B cell (primary cell): ENCODE results near the gene GPC5. TPM values are rescaled to one million over a fixed set of nuclear protein-coding genes. Genes with fewer than 3 reads are reported as not detected.

ENCODE experiments used
- ATAC-seq: fragments of 200-7000 bp; cut with Tn5 transposase; one replicate; pipeline ENCODE4 v1.10.0; 2021; ENCODE audit warnings: low read depth, mild to moderate bottlenecking, moderate number of reproducible peaks, moderate library complexity
- CTCF ChIA-PET: fragments of 350-600 bp; sonication (Branson Sonifier 250); formaldehyde crosslinking; loops from one replicate; lab custom pipeline; 2021; ENCODE audit warnings: antibody characterized with exemption, inconsistent platforms; lab: Charles Lee
- POLR2A ChIA-PET: fragments of 350-600 bp; sonication (Branson Sonifier 250); formaldehyde crosslinking; loops from one replicate; lab custom pipeline; 2021; ENCODE audit warnings: antibody characterized with exemption; lab: Charles Lee
- DNase-seq: peaks from one replicate; pipeline ENCODE4 v3.0.0; 2013
- H2AFZ ChIP-seq: 2 replicates; pipeline ENCODE4 v1.6.1; 2012; ENCODE audit warnings: mild to moderate bottlenecking, low read depth, low read length; ENCODE audit not compliant: insufficient read depth, poor library complexity, severe bottlenecking
- H3K27ac ChIP-seq, 2 donors: 1 replicate in 1 of 2; 2 replicates in 1 of 2; pipeline ENCODE4 v1.5.1; 2012 to 2013; ENCODE audit warnings: low read length in 2 of 2, mild to moderate bottlenecking in 2 of 2, moderate library complexity in 1 of 2
- H3K27me3 ChIP-seq, 4 experiments: fragments of 200-600 bp in 1 of 4; sonication (generic) in 1 of 4; replicated peaks in 1 of 4; 1 replicate in 2 of 4; 2 replicates in 2 of 4; pipeline versions ENCODE4 v1.6.1 to v1.7.0; 2013 to 2016; ENCODE audit warnings: low read length in 3 of 4, mild to moderate bottlenecking in 2 of 4, mixed read lengths in 1 of 4, moderate library complexity in 1 of 4; ENCODE audit not compliant: insufficient read depth in 4 of 4, control insufficient read depth in 3 of 4; ENCODE audit errors: control extremely low read depth in 1 of 4
- H3K36me3 ChIP-seq, 2 experiments: replicated peaks in 1 of 2; 1 replicate in 1 of 2; 2 replicates in 1 of 2; pipeline versions ENCODE4 v1.6.1 to v1.7.1; 2013; ENCODE audit warnings: low read length in 1 of 2; ENCODE audit not compliant: insufficient read depth in 2 of 2, control insufficient read depth in 1 of 2; ENCODE audit errors: control extremely low read depth in 1 of 2, extremely low read depth in 1 of 2
- H3K4me1 ChIP-seq, 2 donors: fragments of 200-600 bp in 1 of 2; sonication (generic) in 1 of 2; 1 replicate in 1 of 2; 2 replicates in 1 of 2; pipeline versions ENCODE4 v1.5.1 to v1.6.1; 2013 to 2017; ENCODE audit warnings: low read length in 2 of 2; ENCODE audit not compliant: control insufficient read depth in 2 of 2, insufficient read depth in 2 of 2
- H3K4me2 ChIP-seq: replicated peaks from 2 replicates; pipeline ENCODE3; 2012; ENCODE audit warnings: mild to moderate bottlenecking, low read depth, low read length; ENCODE audit not compliant: poor library complexity, severe bottlenecking
- H3K4me3 ChIP-seq, 5 experiments: fragments of 200-600 bp in 1 of 5; sonication (generic) in 1 of 5; 1 replicate in 3 of 5; 2 replicates in 2 of 5; pipeline versions ENCODE4 v1.5.1 to v1.7.0; 2011 to 2016; ENCODE audit warnings: low read length in 4 of 5, mild to moderate bottlenecking in 4 of 5, low read depth in 2 of 5, control low read depth in 1 of 5, moderate library complexity in 1 of 5; ENCODE audit not compliant: insufficient read depth in 1 of 5; ENCODE audit errors: control extremely low read depth in 1 of 5, extremely low read depth in 1 of 5
- H3K79me2 ChIP-seq: fragments of 200-600 bp; sonication (generic); one replicate; pipeline ENCODE4 v1.6.0; 2016; ENCODE audit warnings: low read length; ENCODE audit not compliant: control insufficient read depth, insufficient read depth
- H3K9ac ChIP-seq: fragments of 200-600 bp; sonication (generic); 2 replicates; pipeline ENCODE4 v1.6.1; 2017; ENCODE audit warnings: mild to moderate bottlenecking, low read length, moderate library complexity
- H3K9me3 ChIP-seq, 3 donors: one replicate each; pipeline versions ENCODE4 v1.6.1 to v1.7.1; 2013; ENCODE audit warnings: low read length in 2 of 3; ENCODE audit not compliant: control insufficient read depth in 2 of 3, insufficient read depth in 1 of 3; ENCODE audit errors: control extremely low read depth in 1 of 3
- H4K20me1 ChIP-seq: 2 replicates; pipeline ENCODE4 v1.6.0; 2012; ENCODE audit warnings: mild to moderate bottlenecking, low read length; ENCODE audit not compliant: insufficient read depth, control insufficient read depth, poor library complexity, severe bottlenecking
- H3K27ac Mint-ChIP-seq: one replicate; pipeline ENCODE4 v1.8.0; 2021; ENCODE audit warnings: mixed read lengths
- H3K27me3 Mint-ChIP-seq: one replicate; pipeline ENCODE4 v1.8.0; 2021; ENCODE audit warnings: mixed read lengths
- H3K4me1 Mint-ChIP-seq: one replicate; pipeline ENCODE4 v1.8.0; 2021; ENCODE audit warnings: mixed read lengths
- H3K4me3 Mint-ChIP-seq: one replicate; pipeline ENCODE4 v1.8.0; 2021; ENCODE audit warnings: mixed read lengths
- H3K9me3 Mint-ChIP-seq: one replicate; pipeline ENCODE4 v1.8.0; 2022; ENCODE audit warnings: mixed read lengths; ENCODE audit not compliant: insufficient read depth
- EZH2 ChIP-seq: IDR thresholded peaks from 2 replicates; pipeline ENCODE4 v1.6.1; 2012; ENCODE audit warnings: borderline replicate concordance, low read depth, mild to moderate bottlenecking, moderate library complexity, low read length; ENCODE audit not compliant: insufficient read depth, poor library complexity, severe bottlenecking
- WGBS: methylation state at CpG from one replicate; pipeline ENCODE4 v1.1.5; 2013; ENCODE audit warnings: missing lambda C conversion rate; ENCODE audit not compliant: insufficient coverage; 5-methylcytosine and 5-hydroxymethylcytosine counted together
- intact Hi-C: fragments of 100-400 bp; cut with micrococcal nuclease; formaldehyde crosslinking; loops from one replicate; pipeline ENCODE4 v1.10.0; 2022
- polyA plus RNA-seq: library from polyadenylated mRNA; depleted of rRNA; stranded (reverse); fragments of >200 nt; gene quantifications from 2 replicates; pipeline ENCODE4 v1.2.3, GENCODE V29; 2012
- total RNA-seq, 2 donors: library from RNA; stranded (reverse); fragments of 120-200 nt in 1 of 2; gene quantifications; 1 replicate in 1 of 2; 2 replicates in 1 of 2; pipeline versions ENCODE4 v1.2.3 to v1.2.4, GENCODE V29; 2013 to 2022
- TF ChIP-seq, protein P1 (sequence below): fragments of 200-600 bp; IDR thresholded peaks from one replicate; pipeline ENCODE4 v1.8.0; 2022; ENCODE audit warnings: antibody characterized with exemption, mild to moderate bottlenecking

GPC5 gene
- total and polyA plus RNA-seq, 2 donors (not counting 1 experiment from before 2014, with no cell fraction given): 0.15 to 0.30 TPM

DNA sequence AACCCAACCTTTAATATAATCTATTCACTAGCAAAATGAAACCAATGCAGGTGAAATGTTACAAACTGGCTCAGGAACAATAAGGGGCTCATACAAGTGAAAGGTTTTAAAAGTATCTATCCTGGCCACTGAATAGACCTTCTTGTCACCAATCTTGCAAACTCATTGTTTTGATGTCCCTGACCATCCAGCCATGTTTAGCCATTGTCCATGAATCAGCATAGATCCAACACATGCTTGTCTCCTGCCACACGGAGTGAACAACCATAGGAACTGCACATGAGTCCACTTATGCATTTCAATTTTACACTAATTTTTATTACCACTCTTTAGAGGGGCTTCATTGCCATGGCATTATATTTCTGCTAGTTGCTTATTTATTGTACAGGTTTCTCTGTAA is 331.4 kb downstream of the GPC5 start:
- Histone ChIP-seq H3K27ac (no peak overlapping the region), H3K4me1 (no peaks in the 10 kb centered on the region), H3K27me3 (no peaks in the 10 kb centered on the region), H3K9ac (no peak overlapping the region), H3K4me3 (no peak overlapping the region), H3K79me2 (no peaks in the 10 kb centered on the region), H3K9me3 (no peaks in the 10 kb centered on the region), H4K20me1 (no peaks in the 10 kb centered on the region), H3K4me2 (no peak overlapping the region), H3K36me3 (no peaks in the 10 kb centered on the region), H2AFZ (no peak overlapping the region)
- TF ChIP-seq EZH2: no peak
- TF ChIP-seq, protein P1, sequence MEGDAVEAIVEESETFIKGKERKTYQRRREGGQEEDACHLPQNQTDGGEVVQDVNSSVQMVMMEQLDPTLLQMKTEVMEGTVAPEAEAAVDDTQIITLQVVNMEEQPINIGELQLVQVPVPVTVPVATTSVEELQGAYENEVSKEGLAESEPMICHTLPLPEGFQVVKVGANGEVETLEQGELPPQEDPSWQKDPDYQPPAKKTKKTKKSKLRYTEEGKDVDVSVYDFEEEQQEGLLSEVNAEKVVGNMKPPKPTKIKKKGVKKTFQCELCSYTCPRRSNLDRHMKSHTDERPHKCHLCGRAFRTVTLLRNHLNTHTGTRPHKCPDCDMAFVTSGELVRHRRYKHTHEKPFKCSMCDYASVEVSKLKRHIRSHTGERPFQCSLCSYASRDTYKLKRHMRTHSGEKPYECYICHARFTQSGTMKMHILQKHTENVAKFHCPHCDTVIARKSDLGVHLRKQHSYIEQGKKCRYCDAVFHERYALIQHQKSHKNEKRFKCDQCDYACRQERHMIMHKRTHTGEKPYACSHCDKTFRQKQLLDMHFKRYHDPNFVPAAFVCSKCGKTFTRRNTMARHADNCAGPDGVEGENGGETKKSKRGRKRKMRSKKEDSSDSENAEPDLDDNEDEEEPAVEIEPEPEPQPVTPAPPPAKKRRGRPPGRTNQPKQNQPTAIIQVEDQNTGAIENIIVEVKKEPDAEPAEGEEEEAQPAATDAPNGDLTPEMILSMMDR: no peak
- ATAC-seq (no peak), DNase-seq (no peak)
- H3K4me1 Mint-ChIP-seq: no peaks in the 10 kb centered on the region
- ChIA-PET CTCF (interaction anchor here (1.4 kb wide), 1 partner anchor 10 kb away, joined by 4 read pairs; no protein-coding TSS in a partner anchor), POLR2A (no interaction called here)
- H3K9me3 Mint-ChIP-seq: peaks cover 2% of the 10 kb centered on the region
- H3K27me3 Mint-ChIP-seq: no peaks in the 10 kb centered on the region
- no peak overlapping the region for H3K27ac Mint-ChIP-seq
- no peak overlapping the region for H3K4me3 Mint-ChIP-seq
- WGBS: no CpG with 5 or more reads among the region's 1 CpG
- intact Hi-C loops: no loop called here

DNA sequence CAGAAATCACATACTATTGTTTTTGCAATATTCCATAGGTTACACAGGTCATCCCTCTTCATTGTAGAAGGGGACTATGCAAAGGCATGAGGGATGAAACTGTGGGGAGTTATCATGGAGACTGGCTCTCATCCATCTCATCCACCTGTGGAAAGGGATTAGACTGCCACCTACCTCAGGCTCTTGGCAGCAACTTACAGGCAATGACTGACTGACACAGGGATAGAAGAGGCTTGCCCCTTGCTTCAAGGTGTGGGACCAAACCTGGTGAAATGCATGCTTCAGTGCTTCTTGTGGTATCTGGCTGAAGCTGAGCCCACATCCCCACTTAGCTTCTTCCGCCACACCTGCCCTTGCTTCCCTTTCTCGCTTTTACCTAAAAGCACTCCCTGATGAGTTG is 341.3 kb downstream of the GPC5 start:
- Histone ChIP-seq H3K4me2 (no peak overlapping the region), H2AFZ (no peak overlapping the region), H3K27me3 (no peaks in the 10 kb centered on the region), H3K4me3 (no peak overlapping the region), H3K4me1 (no peaks in the 10 kb centered on the region), H3K79me2 (no peaks in the 10 kb centered on the region), H3K36me3 (no peaks in the 10 kb centered on the region), H3K9me3 (no peaks in the 10 kb centered on the region), H3K9ac (no peak overlapping the region), H3K27ac (no peak overlapping the region), H4K20me1 (no peaks in the 10 kb centered on the region)
- Mint-ChIP-seq H3K27ac (no peak overlapping the region), H3K4me3 (no peak overlapping the region), H3K27me3 (no peaks in the 10 kb centered on the region), H3K9me3 (no peaks in the 10 kb centered on the region), H3K4me1 (no peaks in the 10 kb centered on the region)
- POLR2A ChIA-PET: no interaction called here
- intact Hi-C loops: no loop called here
- CTCF ChIA-PET: no interaction called here
- no peak for DNase-seq
- TF ChIP-seq, protein P1: no peak
- TF ChIP-seq EZH2: no peak
- no peak for ATAC-seq
- 69% methylated on average over 2 of the region's 2 CpGs for WGBS
